Sigmoid colon (tissue), 4 donors: Measurements from ENCODE around the gene ZNF496.

Source experiments
- EP300 ChIP-seq, 4 donors: sonication (generic); formaldehyde crosslinking; IDR thresholded peaks; one replicate each; pipeline ENCODE4 v1.6.1; 2017; ENCODE audit warnings: antibody characterized with exemption in 4 of 4
- POLR2A ChIP-seq, 2 donors: fragments of 450-650 bp; IDR thresholded peaks; one replicate each; pipeline ENCODE4 v1.6.1; 2016; ENCODE audit warnings: antibody characterized with exemption in 2 of 2, mild to moderate bottlenecking in 2 of 2, moderate library complexity in 2 of 2
- POLR2AphosphoS5 ChIP-seq, 4 donors: sonication (generic); formaldehyde crosslinking; IDR thresholded peaks; one replicate each; pipeline ENCODE4 v1.6.1; 2017; ENCODE audit warnings: antibody characterized with exemption in 4 of 4
- TF ChIP-seq, protein P1 (sequence below), 4 experiments: fragments of 450-650 bp in 3 of 4; fragments of 200-600 bp in 1 of 4; IDR thresholded peaks; one replicate each; pipeline ENCODE4 v1.5.1; 2016 to 2019; ENCODE audit warnings: antibody characterized with exemption in 4 of 4, mild to moderate bottlenecking in 3 of 4, moderate library complexity in 2 of 4

DNA sequence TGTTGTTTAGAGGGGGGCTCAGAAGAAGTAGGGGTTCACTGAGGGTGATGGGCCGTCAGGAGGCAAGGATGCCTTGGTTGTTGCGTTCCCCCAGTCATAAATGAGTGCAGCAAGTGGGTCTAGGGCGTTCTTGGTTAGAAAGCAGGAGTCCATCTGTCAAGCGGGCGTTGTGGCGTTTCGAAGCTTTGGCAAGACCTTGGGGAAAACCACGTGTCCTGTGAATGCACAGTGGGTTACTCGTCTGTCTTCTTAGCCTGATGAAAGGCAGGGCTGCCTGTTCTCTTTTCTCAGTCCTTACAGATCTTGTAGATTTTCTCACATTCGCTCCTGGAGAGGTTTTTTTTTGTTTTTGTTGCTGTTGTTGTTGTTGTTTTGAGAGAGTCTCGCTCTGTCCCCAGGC is 6.3 kb upstream of the ZNF496 start:
- TF ChIP-seq, protein P1, sequence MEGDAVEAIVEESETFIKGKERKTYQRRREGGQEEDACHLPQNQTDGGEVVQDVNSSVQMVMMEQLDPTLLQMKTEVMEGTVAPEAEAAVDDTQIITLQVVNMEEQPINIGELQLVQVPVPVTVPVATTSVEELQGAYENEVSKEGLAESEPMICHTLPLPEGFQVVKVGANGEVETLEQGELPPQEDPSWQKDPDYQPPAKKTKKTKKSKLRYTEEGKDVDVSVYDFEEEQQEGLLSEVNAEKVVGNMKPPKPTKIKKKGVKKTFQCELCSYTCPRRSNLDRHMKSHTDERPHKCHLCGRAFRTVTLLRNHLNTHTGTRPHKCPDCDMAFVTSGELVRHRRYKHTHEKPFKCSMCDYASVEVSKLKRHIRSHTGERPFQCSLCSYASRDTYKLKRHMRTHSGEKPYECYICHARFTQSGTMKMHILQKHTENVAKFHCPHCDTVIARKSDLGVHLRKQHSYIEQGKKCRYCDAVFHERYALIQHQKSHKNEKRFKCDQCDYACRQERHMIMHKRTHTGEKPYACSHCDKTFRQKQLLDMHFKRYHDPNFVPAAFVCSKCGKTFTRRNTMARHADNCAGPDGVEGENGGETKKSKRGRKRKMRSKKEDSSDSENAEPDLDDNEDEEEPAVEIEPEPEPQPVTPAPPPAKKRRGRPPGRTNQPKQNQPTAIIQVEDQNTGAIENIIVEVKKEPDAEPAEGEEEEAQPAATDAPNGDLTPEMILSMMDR (IDR thresholded peaks at IDR 0.05), result no peak
- TF ChIP-seq POLR2AphosphoS5 (IDR thresholded peaks at IDR 0.05) (no peak), EP300 (IDR thresholded peaks at IDR 0.05) (no peak), POLR2A (IDR thresholded peaks at IDR 0.05) (no peak)
